HG02970 (cell line): ENCODE results near the gene SORL1.

Source experiments
- ATAC-seq: cut with Tn5 transposase; IDR thresholded peaks from one replicate; pipeline ENCODE4 v1.9.1; 2021; ENCODE audit warnings: mild to moderate bottlenecking, moderate library complexity, moderate number of reproducible peaks; ENCODE audit not compliant: unreplicated experiment, low FRiP score

The SORL1 gene

DNA sequence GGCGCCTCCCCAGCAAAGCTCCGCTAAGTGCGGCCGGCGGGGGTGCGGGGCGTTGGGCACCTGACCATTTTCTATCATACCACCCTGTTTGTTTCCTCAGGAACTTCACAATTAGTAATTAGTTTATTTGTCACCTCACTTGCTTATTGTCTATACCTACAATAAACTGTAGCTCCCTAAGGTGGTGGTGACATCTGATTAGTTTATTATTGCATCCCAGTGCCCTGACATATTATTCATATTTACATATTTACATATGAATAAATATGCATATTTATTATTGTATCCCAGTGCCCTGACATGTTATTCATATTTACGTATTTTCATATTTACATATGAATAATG, 24.7 kb upstream of the SORL1 start:
- no peak for ATAC-seq

DNA sequence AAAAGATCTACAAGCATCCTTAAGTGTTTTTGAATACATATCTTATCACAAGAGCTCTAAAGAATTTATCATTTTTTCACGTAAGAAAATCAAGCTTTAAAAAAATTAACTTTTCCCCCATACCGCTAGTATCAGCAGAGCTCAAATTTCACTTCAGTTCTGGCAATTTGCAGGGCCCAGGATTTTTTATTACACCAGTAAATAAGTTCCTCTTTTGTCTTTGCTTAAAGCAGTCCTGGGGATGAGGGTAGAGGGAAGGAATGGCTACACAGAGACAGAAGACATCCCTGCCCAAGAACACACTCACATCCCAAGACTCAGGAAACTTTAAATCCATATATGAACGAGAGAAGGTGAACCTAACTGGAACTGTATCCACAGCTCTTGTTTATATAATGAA, 22.6 kb upstream of the SORL1 start:
- no peak for ATAC-seq

DNA sequence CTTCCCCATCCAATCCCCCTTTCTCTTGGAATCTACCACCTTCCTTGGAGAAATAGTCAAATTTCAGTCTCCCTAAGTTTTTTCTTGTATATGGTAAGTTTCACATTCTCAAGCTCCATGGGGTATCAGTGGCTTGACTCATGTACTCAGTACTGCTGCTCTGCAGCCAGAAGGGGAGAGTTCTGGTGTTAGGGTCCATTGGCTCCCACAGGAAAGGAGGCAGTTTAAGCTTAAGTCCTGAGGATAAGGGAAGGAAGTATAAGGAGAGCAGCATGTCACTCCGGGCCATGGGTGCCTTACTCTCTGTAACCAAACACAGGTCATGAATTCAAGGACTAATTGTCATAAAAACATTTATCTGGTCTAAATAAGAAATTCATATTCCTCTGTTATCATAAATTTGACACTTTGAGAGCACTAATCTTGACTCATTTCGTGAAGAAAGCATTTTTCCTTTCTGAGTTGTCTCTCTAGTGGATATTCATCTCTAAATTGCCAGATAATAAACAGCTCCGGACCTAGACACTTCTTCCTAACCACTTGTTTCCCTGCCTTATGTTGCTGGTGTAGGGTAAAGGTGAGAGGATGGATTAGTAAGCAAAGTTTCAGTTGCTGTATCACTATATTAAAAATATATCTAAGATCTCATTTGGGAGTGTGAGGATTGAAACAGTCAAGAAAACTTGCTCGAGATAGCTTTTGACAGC, 20.1 kb upstream of the SORL1 start:
- no peak for ATAC-seq

DNA sequence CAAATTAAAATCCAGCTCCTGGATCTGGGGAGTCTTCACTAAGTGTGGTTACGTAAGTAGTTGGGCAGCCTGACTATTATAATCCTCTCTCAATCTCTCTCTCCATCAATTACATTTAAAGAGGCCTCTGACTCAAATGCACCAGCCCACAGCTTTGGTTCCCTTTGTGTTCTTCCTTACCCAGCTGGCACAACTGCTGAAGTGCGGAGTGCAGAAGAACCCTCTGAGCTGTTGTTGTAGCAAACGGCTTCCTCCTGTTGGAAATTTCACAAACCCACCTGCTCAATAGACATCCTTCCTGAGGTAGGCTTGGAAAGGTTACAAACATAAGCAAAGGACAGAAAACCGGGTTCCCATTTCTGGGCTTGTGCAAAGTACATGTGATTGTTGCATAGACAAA, 17.0 kb upstream of the SORL1 start:
- ATAC-seq, result no peak

- no peak for ATAC-seq
These were observed 16.3 kb upstream of the SORL1 start for GRCh38 chr11:121435551-121436511.

DNA sequence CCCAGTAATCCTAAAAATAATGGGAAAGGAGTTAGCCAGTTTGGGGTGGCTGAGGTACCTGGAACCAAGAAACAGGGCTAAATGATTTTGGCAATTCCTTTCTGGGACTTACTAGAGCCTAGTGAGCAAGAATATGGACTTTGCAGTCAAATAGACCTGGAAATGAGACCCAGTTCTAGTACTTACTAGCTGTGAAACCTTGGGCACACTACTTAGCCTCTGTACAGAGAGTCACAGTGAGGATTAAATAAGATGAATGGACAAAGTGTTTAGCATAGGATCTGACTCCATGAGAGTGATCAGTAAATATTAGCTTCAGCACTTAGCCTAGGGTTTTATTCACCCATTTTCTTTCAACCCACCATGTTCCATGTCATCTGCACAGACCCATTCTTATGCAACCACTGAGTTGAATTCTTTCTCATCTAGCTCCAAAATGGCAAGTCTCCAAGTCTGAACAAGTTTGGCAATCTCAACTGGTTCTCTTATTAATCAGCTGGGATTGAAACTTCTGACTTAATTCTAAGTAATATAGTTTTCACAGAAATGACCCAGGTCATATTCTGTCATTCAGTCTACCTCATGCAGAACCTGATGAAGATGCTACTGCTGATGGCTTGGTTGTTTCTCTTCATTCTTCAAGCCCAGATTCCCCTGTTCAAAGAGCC, 15.0 kb upstream of the SORL1 start:
- no peak for ATAC-seq

GRCh38 chr11:121437686-121438078, 14.4 kb upstream of the SORL1 start:
- no peak for ATAC-seq

DNA sequence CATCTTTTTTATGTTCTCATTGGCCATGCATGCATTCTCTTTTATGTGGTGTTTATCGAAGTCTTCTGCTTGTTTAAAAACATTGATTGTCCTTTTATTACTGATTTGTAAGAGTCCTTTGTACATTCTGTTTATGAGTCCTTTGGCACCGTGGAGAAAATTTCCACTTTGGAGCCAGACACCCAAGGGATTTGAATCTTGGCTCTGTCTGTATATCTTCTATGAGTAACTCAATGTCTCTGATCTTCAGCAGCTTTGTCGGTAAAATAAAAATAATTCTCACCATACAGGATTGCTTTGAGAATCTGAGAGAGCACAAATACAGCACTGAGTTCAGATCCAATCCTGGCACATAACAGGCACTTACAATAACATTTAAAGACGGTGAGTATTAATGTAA, 12.8 kb upstream of the SORL1 start:
- ATAC-seq, result no peak

- ATAC-seq, result no peak
These were observed 12.4 kb upstream of the SORL1 start for GRCh38 chr11:121439759-121440158.

GRCh38 chr11:121441521-121441920, 10.6 kb upstream of the SORL1 start:
- no peak for ATAC-seq

DNA sequence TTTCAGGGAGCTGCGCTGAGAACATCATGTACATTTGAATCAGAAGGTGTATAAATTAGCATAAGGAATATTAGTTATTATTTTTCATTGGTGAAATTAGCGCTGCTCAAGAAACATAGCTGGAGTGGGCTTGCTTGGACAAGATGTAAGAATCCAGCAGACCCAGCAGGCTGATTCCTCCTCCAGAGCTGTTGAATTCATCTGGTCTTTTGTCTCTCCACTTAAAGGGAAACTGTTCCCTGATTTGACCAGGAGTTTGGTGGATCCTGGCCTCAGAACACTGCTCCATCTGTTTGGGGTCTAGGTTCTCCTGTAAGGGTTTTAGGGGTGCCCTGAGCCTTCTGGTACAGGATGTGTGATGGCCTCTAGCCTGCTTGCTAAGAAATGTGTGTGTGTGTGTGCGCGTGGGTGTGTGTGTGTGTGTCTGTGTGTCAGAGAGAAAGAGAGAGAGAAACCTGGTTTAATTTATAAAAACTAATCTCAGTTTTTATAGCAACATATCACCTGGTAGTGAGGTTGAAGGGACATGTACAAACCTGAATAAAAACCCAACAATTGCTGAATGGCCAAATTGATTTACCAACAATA, 8.3 kb upstream of the SORL1 start:
- ATAC-seq, result no peak

- ATAC-seq, result no peak
These were observed 7.6 kb upstream of the SORL1 start for GRCh38 chr11:121444526-121444925.

DNA sequence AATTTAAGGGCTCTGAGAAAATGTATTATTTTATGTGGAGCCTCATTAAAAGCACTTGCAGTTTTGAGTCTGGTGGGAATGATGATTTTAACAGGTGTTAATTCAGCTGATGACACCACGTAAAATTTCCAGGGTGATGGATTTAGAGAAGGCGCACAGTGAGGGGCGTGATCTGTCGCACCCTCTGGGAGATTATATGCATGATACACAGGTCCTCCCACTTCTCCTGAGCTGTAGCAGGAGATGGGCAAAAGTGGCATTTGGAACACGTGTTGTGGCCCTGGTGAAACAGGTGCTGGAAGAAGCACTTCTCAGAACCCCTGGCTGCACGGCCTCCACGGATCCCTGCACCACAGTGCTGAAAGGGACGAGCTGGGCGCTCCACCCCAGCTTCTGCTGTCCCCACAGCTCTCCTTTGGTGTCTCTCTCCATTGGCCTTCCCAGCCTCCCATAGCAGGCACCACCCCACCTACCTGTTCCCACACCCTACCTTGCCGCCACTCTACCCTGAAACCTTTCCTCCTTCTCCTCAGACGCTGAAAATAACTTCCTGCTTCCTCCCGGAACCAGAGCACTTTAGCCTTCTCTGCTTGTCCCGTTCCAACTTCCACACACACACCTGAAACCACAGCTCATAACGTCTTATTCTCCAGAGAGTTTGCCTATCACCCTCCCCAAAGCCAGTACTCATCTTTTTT, 6.9 kb upstream of the SORL1 start:
- no peak for ATAC-seq

DNA sequence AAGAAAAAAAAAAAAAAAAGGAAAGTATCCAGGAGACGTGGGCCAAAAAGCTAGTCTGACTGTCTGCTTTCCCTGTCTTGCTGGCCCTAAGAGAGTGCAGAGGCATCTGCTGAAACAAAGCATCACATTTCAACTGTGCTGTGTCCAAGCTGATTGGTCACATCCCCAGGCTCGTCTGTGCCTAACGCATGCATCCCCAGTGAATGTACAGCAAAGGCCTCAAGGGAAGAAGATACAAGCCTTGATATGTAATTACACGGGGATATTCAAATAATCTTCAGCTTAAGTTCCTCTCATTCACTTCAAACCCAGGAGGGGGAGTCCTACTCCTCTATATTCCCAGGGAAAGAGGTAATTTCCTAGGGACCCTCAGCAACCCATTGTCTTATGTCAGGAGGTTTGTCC, 5.4 kb upstream of the SORL1 start:
- no peak for ATAC-seq

DNA sequence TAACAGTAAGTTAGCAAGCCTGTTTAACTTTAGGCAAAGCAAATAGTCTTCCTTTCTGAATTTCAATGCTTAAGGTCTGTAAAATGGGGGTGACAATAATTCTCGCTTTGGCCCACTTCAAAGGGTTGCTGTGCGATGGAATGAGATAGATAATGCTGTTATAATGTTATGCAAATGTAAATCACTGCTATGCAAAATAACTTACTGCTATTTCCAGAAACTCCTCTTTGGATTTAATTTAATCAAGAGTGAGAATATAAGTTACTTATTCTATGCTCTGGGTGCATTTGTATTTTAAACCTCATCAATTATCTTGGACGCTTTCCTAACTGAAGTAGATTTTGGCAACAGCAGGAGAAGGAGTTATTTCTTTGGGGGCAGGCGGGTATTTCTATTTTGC, 4.1 kb upstream of the SORL1 start:
- ATAC-seq, result no peak

- no peak for ATAC-seq
These were observed 3.6 kb upstream of the SORL1 start for GRCh38 chr11:121448431-121448941.

GRCh38 chr11:121449123-121449522, 3.0 kb upstream of the SORL1 start:
- ATAC-seq, result no peak

DNA sequence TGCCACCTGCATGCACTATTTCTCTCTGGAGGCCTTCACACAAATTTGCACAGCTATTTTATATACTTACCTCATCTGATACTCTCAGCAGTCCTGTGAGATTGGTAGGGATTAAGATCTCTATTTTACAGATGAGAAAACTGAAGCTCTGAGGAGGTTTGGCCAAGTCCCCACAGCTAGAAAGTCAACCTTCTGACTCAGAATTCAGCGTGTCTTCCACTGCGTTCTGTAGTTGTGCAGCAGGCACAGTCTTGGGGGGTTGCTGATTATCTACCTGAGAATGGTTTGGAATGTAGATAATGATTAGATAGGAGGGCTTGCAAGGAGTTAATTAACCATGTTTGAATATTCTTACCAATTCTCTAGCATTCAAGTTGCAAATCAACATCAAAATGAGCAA, 2.5 kb upstream of the SORL1 start:
- ATAC-seq, result no peak

DNA sequence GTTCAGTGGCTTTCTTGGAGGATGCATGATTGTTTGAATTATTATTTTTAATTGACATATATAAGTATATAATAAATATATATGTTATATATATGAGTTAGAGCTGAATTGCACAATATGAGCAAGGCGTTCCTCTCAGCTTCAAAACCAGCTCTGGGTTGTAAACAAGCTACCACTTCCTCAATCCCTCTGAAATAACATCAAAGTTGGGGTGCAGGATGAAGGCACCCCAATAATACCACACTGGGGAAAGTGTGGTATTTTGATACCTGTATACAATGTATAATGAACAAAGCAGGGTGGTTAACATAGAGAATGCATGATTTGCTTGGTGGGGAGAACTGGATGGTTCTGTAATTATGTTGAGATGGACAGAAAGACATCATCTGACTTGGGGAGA, 1.7 kb upstream of the SORL1 start:
- no peak for ATAC-seq
